Pericardium fibroblast (primary cell): ENCODE measurements around the gene PPTC7. TPM values are rescaled to one million over a fixed set of nuclear protein-coding genes. Genes with fewer than 3 reads are reported as not detected.

Experiments
- total RNA-seq: library from RNA; depleted of rRNA; stranded (reverse); fragments of >200 nt; gene quantifications from 2 replicates; pipeline ENCODE4 v1.2.3, GENCODE V29; 2015

PPTC7 gene
- total RNA-seq: 2.6 and 6.6 TPM in 2 replicates

DNA sequence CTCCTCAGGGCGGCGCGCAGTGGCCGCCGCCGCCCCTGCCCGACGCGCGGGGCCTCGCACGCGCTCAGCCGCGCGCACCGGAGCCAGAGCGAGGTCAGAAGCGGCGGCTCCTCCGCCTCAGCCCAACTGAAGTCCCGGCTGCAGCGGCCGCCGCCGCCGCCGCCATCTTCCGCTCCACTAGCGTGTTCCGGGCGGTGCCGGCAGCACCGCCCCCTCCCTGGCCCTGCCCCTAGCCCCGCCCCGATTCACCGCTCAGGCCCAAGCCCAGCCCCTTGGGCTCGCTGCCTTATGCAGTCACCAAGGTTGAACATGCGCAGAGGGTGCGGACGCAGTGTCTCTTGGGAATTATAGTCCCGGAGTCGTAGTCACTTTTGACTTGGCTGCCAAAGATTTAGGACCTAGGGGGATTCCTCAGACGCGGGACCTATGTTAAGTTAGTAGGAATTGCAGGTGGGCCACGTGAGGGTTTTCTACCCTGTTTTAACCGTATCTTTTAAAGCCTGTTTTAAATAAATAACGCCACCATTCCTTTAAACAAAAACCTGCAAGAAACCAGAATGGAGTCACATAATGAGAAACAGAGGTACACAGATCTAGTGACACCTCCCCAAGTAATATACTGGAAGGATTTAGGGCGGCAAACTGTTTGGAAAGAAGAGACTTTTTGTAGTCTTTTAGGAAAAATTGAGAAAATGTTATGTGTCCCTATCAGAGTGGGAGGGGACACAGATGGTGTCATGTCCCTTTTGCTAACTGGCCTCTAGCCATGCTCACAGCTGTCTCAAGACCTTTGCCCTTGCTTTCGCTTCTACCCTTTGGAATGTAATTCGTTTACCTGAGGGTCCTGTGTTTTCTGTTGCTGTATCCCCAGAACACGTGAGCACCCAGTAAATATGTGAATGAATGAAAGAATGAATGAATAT is at the start of gene PPTC7:
TSS of gene PPTC7 (minus strand) at position 182 of the 923 bp plus-strand sequence. CDS start 287 bp downstream, outside the sequence.

GRCh38 chr12:110613771-110614684 is 30.9 kb upstream of the PPTC7 start, which contains the start of gene TCTN1:
TCTN1 (plus strand) TSS chr12:110614129; CDS start chr12:110614183, 54 bp downstream.

GRCh38 chr12:110501752-110502738 is 81.1 kb downstream of the PPTC7 start, which contains the start of the genes RAD9B and VPS29:
RAD9B (plus strand) TSS chr12:110502331; CDS start chr12:110502338, 7 bp downstream.
VPS29 (minus strand) TSS chr12:110502111; CDS start chr12:110502051, 60 bp downstream.

Other genes starting within 250 kb of the PPTC7 start
- gene ANAPC7, start 179.6 kb downstream of the PPTC7 start, total RNA-seq: 12.9 and 21.5 TPM in 2 replicates
- 458 and 483 TPM in 2 replicates for gene ARPC3, start 133.0 kb downstream of the PPTC7 start, total RNA-seq
- gene GPN3, start 115.1 kb downstream of the PPTC7 start, total RNA-seq: 14.6 and 18.7 TPM in 2 replicates
- gene FAM216A, start 114.5 kb downstream of the PPTC7 start, total RNA-seq: 15.8 and 22.8 TPM in 2 replicates
- gene VPS29, start 81.2 kb downstream of the PPTC7 start, total RNA-seq: 54.0 and 59.0 TPM in 2 replicates
- gene RAD9B, start 81.0 kb downstream of the PPTC7 start, total RNA-seq: under 0.01 TPM in 1 of 2 replicates, not detected in the other
- gene TCTN1, start 30.8 kb upstream of the PPTC7 start, total RNA-seq: 28.9 and 33.7 TPM in 2 replicates
- 1.3 and 2.2 TPM in 2 replicates for gene HVCN1, start 105.8 kb upstream of the PPTC7 start, total RNA-seq
- 72.7 and 92.8 TPM in 2 replicates for gene PPP1CC, start 159.6 kb upstream of the PPTC7 start, total RNA-seq